HUES64 (cell line): Measurements from ENCODE around the gene KRTAP10-2.

Experiments
- H3K27ac ChIP-seq: 2 replicates; pipeline ENCODE4 v1.7.0; 2013; ENCODE audit warnings: low read depth, low read length, inconsistent platforms
- H3K27me3 ChIP-seq: 2 replicates; pipeline ENCODE4 v1.6.1; 2013; ENCODE audit warnings: mild to moderate bottlenecking, low read length; ENCODE audit not compliant: insufficient read depth
- H3K36me3 ChIP-seq: 2 replicates; pipeline ENCODE4 v1.6.1; 2013; ENCODE audit warnings: mild to moderate bottlenecking, low read length; ENCODE audit not compliant: insufficient read depth
- H3K4me1 ChIP-seq: 2 replicates; pipeline ENCODE4 v1.6.1; 2013; ENCODE audit warnings: mild to moderate bottlenecking, low read length, moderate library complexity; ENCODE audit not compliant: insufficient read depth
- H3K4me3 ChIP-seq: 2 replicates; pipeline ENCODE4 v1.5.1; 2013; ENCODE audit warnings: mild to moderate bottlenecking, low read length, moderate library complexity
- H3K9ac ChIP-seq: 2 replicates; pipeline ENCODE4 v1.6.1; 2013; ENCODE audit warnings: mild to moderate bottlenecking, low read depth, low read length
- H3K9me3 ChIP-seq: 2 replicates; pipeline ENCODE4 v1.6.1; 2013; ENCODE audit warnings: low read depth, low read length; ENCODE audit not compliant: insufficient read depth
- WGBS: fragments of 150-250, 120-280 bp; methylation state at CpG from one replicate; pipeline ENCODE4 v1.1.7; 2013; ENCODE audit warnings: missing lambda C conversion rate; 5-methylcytosine and 5-hydroxymethylcytosine counted together

KRTAP10-2 gene

GRCh38 chr21:44534688-44535087 is 16.6 kb downstream of the KRTAP10-2 start:
- no peak overlapping the region for H3K4me3 ChIP-seq
- H3K4me1 ChIP-seq, result no peaks in the 10 kb centered on the region
- H3K9ac ChIP-seq, result no peak overlapping the region
- H3K9me3 ChIP-seq, result no peaks in the 10 kb centered on the region
- no peaks in the 10 kb centered on the region for H3K27me3 ChIP-seq
- no peak overlapping the region for H3K27ac ChIP-seq
- H3K36me3 ChIP-seq, result no peaks in the 10 kb centered on the region
- 95% methylated on average over 6 of the region's 6 CpGs for WGBS

GRCh38 chr21:44533891-44534627 is 17.2 kb downstream of the KRTAP10-2 start:
- Histone ChIP-seq H3K27me3 (no peaks in the 10 kb centered on the region), H3K36me3 (no peaks in the 10 kb centered on the region), H3K9me3 (no peaks in the 10 kb centered on the region), H3K27ac (no peak overlapping the region), H3K9ac (no peak overlapping the region), H3K4me3 (no peak overlapping the region), H3K4me1 (no peaks in the 10 kb centered on the region)
- 96% methylated on average over 16 of the region's 21 CpGs for WGBS

- Histone ChIP-seq H3K27me3 (no peaks in the 10 kb centered on the region), H3K27ac (no peak overlapping the region), H3K4me3 (no peak overlapping the region), H3K36me3 (no peaks in the 10 kb centered on the region), H3K9me3 (no peaks in the 10 kb centered on the region), H3K9ac (no peak overlapping the region), H3K4me1 (no peaks in the 10 kb centered on the region)
- 95% methylated on average over 37 of the region's 37 CpGs for WGBS
Observed at GRCh38 chr21:44533121-44533890, 18.0 kb downstream of the KRTAP10-2 start.

GRCh38 chr21:44532712-44533111 is 18.6 kb downstream of the KRTAP10-2 start:
- no peak overlapping the region for H3K4me3 ChIP-seq
- H3K9me3 ChIP-seq, result no peaks in the 10 kb centered on the region
- no peaks in the 10 kb centered on the region for H3K4me1 ChIP-seq
- H3K27me3 ChIP-seq, result no peaks in the 10 kb centered on the region
- WGBS, result 88% methylated on average over 16 of the region's 16 CpGs
- no peak overlapping the region for H3K9ac ChIP-seq
- no peak overlapping the region for H3K27ac ChIP-seq
- no peaks in the 10 kb centered on the region for H3K36me3 ChIP-seq

GRCh38 chr21:44531606-44532564 is 19.4 kb downstream of the KRTAP10-2 start:
- Histone ChIP-seq H3K9ac (no peak overlapping the region), H3K9me3 (no peaks in the 10 kb centered on the region), H3K36me3 (no peaks in the 10 kb centered on the region), H3K27ac (no peak overlapping the region), H3K4me1 (no peaks in the 10 kb centered on the region), H3K4me3 (no peak overlapping the region), H3K27me3 (no peaks in the 10 kb centered on the region)
- 92% methylated on average over 30 of the region's 30 CpGs for WGBS

- H3K4me1 ChIP-seq, result no peaks in the 10 kb centered on the region
- no peak overlapping the region for H3K27ac ChIP-seq
- H3K4me3 ChIP-seq, result no peak overlapping the region
- H3K9me3 ChIP-seq, result no peaks in the 10 kb centered on the region
- no peaks in the 10 kb centered on the region for H3K36me3 ChIP-seq
- WGBS, result 95% methylated on average over 23 of the region's 23 CpGs
- H3K9ac ChIP-seq, result no peak overlapping the region
- no peaks in the 10 kb centered on the region for H3K27me3 ChIP-seq
Observed at GRCh38 chr21:44530903-44531605, 20.3 kb downstream of the KRTAP10-2 start.

- Histone ChIP-seq H3K27ac (no peak overlapping the region), H3K36me3 (no peaks in the 10 kb centered on the region), H3K4me3 (no peak overlapping the region), H3K4me1 (no peaks in the 10 kb centered on the region), H3K9me3 (no peaks in the 10 kb centered on the region), H3K27me3 (no peaks in the 10 kb centered on the region), H3K9ac (no peak overlapping the region)
- WGBS, result 95% methylated on average over 7 of the region's 7 CpGs
Observed at GRCh38 chr21:44530221-44530902, 20.9 kb downstream of the KRTAP10-2 start.

GRCh38 chr21:44529503-44530125 is 21.7 kb downstream of the KRTAP10-2 start:
- Histone ChIP-seq H3K4me1 (no peaks in the 10 kb centered on the region), H3K36me3 (no peaks in the 10 kb centered on the region), H3K27me3 (no peaks in the 10 kb centered on the region), H3K4me3 (no peak overlapping the region), H3K9me3 (no peaks in the 10 kb centered on the region), H3K27ac (no peak overlapping the region), H3K9ac (no peak overlapping the region)
- WGBS, result 91% methylated on average over 23 of the region's 23 CpGs

- H3K4me1 ChIP-seq, result no peaks in the 10 kb centered on the region
- H3K9me3 ChIP-seq, result no peaks in the 10 kb centered on the region
- H3K27ac ChIP-seq, result no peak overlapping the region
- H3K36me3 ChIP-seq, result no peaks in the 10 kb centered on the region
- no peak overlapping the region for H3K4me3 ChIP-seq
- no peaks in the 10 kb centered on the region for H3K27me3 ChIP-seq
- WGBS, result 92% methylated on average over 15 of the region's 17 CpGs
- H3K9ac ChIP-seq, result no peak overlapping the region
Observed at GRCh38 chr21:44529011-44529421, 22.3 kb downstream of the KRTAP10-2 start.

GRCh38 chr21:44528634-44528995 is 22.7 kb downstream of the KRTAP10-2 start:
- 95% methylated on average over 10 of the region's 10 CpGs for WGBS
- H3K36me3 ChIP-seq, result no peaks in the 10 kb centered on the region
- no peak overlapping the region for H3K27ac ChIP-seq
- H3K9ac ChIP-seq, result no peak overlapping the region
- no peaks in the 10 kb centered on the region for H3K27me3 ChIP-seq
- no peaks in the 10 kb centered on the region for H3K4me1 ChIP-seq
- no peaks in the 10 kb centered on the region for H3K9me3 ChIP-seq
- H3K4me3 ChIP-seq, result no peak overlapping the region
